ENCODE data around the gene TXN2.
"Not testable (repeated sequence)": the region's sequence is repeated elsewhere in the genome, so short reads cannot be mapped to it uniquely, and the experiment has no call there.

TXN2 gene

DNA sequence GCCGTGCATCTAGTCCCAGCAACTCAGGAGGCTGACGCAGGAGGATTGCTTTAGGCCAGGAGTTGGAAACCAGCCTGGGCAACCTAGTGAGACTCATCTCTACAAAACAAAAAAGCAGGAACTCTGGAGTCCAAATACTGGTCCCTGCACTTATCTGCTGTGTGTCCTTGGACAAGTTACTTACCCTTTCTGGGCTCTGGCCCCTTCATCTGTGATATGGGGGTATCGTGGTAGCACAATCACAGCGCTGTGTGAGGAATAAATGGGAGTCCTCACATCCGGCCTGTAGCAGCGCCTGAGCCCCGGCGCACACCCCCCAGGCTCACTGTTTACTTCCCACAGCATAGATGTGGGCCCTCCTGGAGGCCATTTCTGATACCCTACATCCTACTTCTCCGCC lies 49.5 kb downstream of the TXN2 start:
- no peak for DNase-seq (ENCODE audit: low spot score)

DNA sequence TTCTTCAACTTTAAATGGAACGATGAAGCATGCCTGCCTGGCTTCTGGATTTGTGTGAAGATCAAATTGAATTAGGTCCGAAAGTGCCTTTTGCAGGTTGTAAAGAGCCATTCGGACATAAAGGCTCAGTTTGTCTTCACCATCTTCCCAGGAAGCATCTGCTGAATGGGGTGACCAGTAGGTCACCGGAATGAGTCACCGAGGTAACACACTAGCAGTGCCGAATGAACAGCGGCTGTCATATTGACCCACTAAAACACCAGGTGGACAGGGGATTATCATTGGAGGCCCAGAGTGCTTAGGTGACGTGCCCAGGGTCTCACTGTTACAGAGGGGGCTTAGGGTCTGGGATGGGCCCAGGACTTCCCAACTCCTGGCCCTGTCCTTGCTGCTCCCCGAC lies 50.6 kb downstream of the TXN2 start:
- DNase-seq (ENCODE audit: low spot score): no peak

DNA sequence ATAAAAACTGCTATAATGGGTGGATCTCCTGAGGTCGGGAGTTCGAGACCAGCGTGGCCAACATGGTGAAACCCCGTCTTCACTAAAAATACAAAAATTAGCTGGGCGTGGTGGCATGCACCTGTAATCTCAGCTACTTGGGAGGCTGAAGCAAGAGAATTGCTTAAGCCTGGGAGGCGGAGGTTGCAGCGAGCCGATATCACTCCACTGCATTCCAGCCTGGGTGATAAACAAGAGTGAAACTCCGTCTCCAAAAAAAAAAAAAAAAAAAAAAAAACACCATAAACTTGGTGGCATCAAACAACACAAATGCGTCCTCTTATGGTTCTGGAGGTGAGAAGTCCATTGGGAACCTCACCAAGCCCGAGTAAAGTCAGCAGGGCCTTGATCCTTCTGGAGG lies 53.5 kb downstream of the TXN2 start:
- DNase-seq (ENCODE audit: low spot score): not testable (repeated sequence)

DNA sequence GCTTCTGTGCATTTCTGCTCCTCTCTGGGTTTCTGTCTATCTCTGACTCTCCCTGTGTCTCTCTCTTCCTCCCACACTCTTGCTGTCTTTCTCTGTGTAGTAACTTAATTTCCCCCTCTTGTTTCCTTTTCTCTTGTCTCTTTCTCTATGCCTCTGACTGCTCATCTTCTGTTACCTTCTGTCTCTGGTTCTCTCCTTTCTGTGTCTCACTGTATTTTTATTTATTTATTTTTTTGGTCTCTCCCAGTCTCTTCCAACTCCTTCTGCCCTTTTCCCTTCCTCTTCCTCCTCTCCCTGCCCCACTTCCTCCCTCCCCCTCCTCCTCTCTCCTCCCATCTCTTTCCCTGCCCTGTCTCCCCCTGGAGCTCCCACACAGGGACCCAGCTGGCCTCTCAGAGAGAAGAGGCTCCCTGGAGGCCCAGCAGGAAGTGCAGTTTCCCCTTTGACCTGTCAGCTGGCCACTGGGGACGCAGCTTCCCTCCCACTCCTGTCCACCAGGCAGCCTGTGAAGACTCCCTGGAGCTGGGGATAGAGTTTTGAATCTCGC lies 55.4 kb downstream of the TXN2 start:
- no peak for DNase-seq (ENCODE audit: low spot score)

DNA sequence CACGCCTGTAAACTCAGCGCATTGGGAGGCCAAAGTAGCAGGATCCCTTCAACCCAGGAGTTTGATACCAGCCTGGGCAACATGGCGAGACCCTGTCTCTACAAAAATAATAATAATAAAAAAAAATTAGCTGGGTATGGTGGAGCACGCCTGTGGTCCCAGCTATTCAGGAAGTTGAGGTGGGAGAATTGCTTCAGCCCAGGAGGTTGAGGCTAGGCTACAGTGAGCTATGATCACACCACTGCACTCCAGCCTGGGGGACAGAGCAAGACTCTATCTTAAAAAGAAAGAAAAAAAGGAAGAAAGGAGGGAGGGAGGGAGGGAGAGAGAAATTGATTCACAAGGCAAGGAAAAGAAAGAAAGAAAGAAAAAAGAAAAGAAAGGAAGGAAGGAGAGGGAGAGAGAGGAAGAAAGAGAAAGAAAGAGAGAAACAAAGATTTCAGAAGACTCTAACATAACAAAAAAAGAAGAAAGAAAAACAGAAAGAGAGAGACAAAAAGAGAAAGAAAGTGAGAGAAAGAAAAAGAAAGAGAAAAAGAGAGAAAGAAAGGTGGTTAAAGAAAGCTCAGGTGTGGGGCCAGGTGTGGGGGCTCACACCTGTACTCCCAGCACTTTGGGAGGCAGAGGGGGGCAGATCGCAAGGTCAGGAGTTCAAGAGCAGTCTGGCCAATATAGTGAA lies 56.4 kb downstream of the TXN2 start:
- no peak for DNase-seq (ENCODE audit: low spot score)

DNA sequence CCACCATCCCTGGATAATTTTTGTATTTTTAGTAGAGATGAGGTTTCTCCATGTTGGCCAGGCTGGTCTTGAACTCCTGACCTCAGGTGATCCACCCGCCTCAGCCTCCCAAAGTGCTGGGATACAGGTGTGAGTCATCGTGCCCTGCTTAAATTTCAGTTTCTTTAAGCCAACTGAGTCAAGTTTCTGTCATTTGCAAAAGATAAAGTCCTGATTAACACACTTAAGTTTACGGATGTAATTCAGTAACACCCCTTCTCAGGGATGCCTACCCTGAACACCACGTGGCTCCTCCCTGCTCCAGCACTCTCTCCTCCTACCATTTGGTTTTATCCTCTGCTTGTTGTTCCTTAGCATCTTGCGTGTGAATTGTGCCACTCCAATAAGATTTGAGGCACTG lies 57.0 kb downstream of the TXN2 start:
- DNase-seq (ENCODE audit: low spot score): not testable (repeated sequence)

DNA sequence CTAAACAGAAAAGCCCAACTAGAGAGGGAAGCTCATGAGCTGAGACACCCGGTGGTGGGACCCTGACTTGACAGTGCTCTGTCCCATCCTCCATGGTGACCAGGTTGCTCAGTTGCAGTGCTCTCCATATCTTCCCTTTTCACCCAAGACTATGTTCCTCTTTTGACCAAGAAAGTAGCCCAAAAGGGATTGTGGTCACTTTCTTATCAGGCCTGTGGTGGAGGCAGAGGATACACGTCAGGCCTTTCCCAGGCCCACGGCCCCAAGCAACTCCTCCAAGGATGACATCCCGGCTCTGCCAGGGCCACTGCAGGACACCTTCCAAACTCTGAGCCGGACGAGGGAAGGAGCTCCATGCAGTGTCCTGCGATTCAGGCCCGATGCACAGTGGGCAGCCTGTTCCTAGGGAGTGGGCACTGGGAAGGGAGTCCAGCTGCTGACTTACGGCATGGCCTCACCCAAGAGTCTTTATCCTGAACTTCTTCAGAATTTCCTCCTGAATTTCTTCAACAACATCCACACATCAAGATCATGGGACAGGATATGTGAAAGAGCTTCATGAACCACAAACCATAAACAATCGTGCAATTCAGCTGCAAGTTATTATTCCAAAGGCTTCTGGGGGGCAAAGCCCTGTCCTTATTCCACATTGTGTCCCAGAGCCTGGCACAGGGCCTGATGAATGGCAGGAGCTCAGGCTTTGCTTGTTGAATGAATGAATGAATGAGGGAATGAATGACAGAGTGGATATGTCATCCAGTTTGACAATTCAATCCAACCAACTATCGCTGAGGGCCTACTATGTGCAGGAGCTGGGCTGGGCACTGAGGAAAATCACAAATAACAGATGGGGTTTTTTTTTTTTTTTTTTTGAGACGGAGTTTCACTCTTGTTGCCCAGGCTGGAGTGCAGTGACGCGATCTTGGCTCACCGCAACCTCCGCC lies 57.7 kb downstream of the TXN2 start:
- DNase-seq (ENCODE audit: low spot score): no peak

DNA sequence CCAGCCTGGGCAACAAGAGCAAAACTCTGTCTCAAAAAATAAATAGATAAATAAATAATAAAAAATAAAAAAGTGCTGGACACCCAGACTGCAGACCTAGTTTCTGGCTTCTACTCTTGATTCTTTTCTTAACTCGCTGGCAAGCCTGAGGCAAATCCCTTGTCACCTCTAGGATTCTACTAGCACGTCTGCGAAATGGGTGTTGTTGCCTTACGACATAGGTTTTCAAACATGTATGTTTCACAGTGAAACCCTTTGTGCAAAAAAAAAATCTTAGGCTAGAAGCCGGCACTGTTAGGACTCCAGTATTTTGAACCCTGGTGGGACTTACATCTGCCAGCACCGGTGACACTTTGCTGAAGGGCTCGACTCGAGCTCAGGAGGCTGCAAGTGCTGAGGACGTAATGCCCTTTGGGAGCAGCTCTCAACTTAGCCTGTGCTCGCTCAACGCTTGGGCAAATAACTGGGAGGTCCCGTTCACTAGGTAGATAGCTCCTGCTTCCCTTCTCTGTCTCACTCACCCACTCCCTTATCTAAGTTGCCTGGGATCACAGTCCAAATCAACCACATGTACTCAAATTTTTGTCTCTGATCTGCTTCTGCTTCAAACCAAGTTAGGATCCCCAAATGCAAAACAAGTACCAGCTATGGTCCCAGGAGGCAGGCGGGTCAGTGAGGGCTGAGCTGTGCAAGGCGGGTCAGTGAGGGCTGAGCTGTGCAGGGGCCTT lies 59.0 kb downstream of the TXN2 start:
- DNase-seq (ENCODE audit: low spot score): no peak

DNA sequence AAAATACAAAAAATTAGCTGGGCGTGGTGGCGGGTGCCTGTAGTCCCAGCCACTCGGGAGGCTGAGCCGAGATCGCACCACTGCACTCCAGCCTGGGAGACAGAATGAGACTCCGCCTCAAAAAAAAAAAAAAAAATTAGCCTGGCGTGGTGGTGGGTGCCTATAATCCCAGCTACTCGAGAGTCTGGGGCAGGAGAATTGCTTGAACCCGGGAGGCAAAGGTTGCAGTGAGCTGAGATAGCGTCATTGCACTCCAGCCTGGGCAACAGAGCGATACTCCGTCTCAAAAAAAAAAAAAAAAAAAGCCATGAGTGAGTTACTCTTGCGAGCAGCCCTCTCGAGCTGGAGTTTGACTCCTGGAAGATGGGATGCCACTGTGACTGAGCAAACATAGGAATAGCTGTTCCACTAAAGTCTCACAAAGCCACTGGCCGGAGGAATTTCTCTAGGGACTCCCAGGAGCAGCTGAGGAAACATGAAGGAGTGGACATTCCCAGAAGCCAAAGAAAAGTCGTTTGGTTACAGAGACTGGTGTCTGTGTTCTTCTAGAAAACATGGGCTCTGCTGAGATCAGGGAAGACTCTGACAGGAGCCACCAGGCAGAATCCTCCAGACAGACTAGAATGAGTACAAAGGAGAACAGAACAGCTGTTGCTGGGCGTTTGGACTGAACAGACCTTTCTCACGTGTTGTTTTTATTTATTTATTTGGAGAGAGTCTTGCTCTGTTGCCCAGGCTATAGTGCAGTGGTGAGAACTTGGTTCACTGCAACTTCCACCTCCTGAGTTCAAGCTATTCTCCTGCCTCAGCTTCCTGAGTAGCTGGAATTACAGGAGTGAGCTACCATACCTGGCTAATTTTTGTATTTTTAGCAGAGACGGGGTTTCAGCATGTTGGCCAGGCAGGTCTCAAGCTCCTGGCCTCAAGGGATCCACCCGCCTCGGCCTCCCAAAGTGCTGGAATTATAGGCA lies 61.2 kb downstream of the TXN2 start:
- DNase-seq (ENCODE audit: low spot score): no peak

DNA sequence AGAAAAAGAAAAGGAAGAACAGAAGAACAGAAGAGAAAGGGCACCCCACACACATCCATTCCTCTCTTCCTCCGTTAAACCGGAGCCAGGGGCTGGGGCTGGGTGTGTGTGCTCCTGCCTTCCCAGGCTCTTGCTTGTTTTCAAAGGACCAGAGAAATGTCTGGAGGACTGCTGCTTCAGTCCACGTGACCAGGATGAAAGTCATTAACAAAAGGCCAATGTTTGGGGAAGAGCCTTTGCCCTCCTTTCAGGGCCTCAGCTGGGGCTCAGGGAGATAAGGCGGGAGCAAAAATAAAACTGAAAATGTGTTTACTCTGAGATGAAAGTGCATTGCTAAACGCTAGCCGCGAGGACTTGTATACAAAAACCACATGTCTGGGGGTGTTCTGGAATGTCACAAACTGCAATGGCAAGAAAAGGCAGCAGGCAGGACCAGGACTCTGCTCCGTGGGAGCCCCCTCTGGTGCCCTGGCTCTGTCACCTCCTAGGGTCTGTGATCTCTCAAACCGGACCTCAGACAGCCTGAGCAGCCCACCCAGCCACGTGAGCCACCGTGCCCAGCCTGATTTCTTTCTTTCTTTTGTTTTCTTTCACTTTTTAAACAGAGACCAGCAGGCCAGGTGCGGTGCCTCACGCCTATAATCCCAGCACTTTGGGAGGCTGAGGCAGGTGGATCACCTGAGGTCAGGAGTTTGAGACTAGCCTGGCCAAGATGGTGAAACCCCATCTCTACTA lies 62.1 kb downstream of the TXN2 start:
- DNase-seq (ENCODE audit: low spot score): no peak

DNA sequence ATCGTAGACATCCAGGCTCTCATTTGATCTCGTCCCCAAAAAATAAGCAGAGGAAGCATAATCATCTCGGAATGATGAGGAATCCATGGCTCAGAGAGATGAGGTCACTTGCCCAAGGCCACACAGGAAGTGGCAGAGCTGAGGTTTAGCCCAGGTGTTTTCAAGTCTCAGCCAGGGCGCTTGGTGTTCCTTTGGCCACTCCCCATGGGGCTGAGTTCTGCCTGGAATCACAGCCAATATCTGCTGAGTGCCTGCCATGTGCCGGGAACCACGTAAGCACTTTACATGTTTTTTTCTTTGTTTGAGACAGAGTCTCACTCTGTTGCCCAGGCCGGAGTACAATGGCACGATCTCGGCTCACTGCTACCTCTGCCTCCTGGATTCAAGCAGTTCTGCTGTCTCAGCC lies 64.2 kb downstream of the TXN2 start:
- no peak for DNase-seq (ENCODE audit: low spot score)

Measured in hematopoietic multipotent progenitor cell treated with erythropoietin and hydrocortisone succinate and interleukin-3 and kit ligand, for 17 days (in vitro differentiated cells).